Thoracic aorta (tissue), 2 donors: ENCODE measurements around the gene CD8B2. TPM values are rescaled to one million over a fixed set of nuclear protein-coding genes. Genes with fewer than 3 reads are reported as not detected.
"Not testable (repeated sequence)": the region's sequence is repeated elsewhere in the genome, so short reads cannot be mapped to it uniquely, and the experiment has no call there.

Source experiments
- ATAC-seq: fragments of 150-250 bp; one replicate; pipeline ENCODE4 v1.8.0; 2017; ENCODE audit warnings: low read depth; ENCODE audit not compliant: insufficient number of reproducible peaks, low FRiP score
- DNase-seq: peaks from one replicate; pipeline ENCODE4 v3.0.0-alpha.2; 2020; ENCODE audit warnings: low spot score
- H3K27ac ChIP-seq, 2 donors: fragments of 200-600 bp; sonication (generic); 1 replicate in 1 of 2; 2 replicates in 1 of 2; pipeline ENCODE4 v1.5.1; 2016; ENCODE audit warnings: mild to moderate bottlenecking in 2 of 2, moderate library complexity in 2 of 2
- H3K27me3 ChIP-seq: fragments of 200-600 bp; sonication (generic); replicated peaks from 2 replicates; pipeline ENCODE4 v1.6.0; 2016; ENCODE audit warnings: mild to moderate bottlenecking; ENCODE audit not compliant: insufficient read depth
- H3K36me3 ChIP-seq: fragments of 200-600 bp; sonication (generic); one replicate; pipeline ENCODE4 v1.5.1; 2016
- H3K4me1 ChIP-seq, 2 donors: fragments of 200-600 bp; sonication (generic); 1 replicate in 1 of 2; 2 replicates in 1 of 2; pipeline versions ENCODE4 v1.5.1 to v1.6.0; 2016; ENCODE audit warnings: low read depth in 2 of 2, mild to moderate bottlenecking in 1 of 2; ENCODE audit not compliant: control insufficient read depth in 1 of 2
- H3K4me3 ChIP-seq: fragments of 200-600 bp; sonication (generic); 2 replicates; pipeline ENCODE4 v1.5.1; 2016; ENCODE audit warnings: mild to moderate bottlenecking
- H3K9me3 ChIP-seq: fragments of 200-600 bp; sonication (generic); 2 replicates; pipeline ENCODE4 v1.5.1; 2016
- CTCF ChIP-seq: fragments of 200-600 bp; sonication (generic); IDR thresholded peaks from one replicate; pipeline ENCODE4 v1.5.1; 2019; ENCODE audit warnings: antibody characterized with exemption
- total RNA-seq, 2 donors: library from RNA; depleted of rRNA; stranded (reverse); fragments of >200 nt; gene quantifications; one replicate each; pipeline versions ENCODE4 v1.1.0 to v1.2.3, GENCODE V29; 2016

Gene CD8B2
- total RNA-seq, 2 donors from 2014 or later: not detected

- Histone ChIP-seq H3K4me1 (peaks cover 9 to 27% of the 10 kb centered on the region in 2 donors), H3K27me3 (no peaks in the 10 kb centered on the region), H3K27ac (no peak overlapping the region), H3K9me3 (no peaks in the 10 kb centered on the region), H3K4me3 (no peak overlapping the region), H3K36me3 (no peaks in the 10 kb centered on the region)
- no peak for ATAC-seq
- no peak for DNase-seq
- TF ChIP-seq CTCF: no peak
These were observed 78.9 kb downstream of the CD8B2 start for GRCh38 chr2:106566050-106566449.

- H3K27ac ChIP-seq, ATAC-seq: not testable (repeated sequence)
These were observed 79.3 kb downstream of the CD8B2 start for GRCh38 chr2:106566484-106566883.

GRCh38 chr2:106570316-106570715 lies 83.2 kb downstream of the CD8B2 start:
- no peak for TF ChIP-seq CTCF
- DNase-seq (no peak), ATAC-seq (no peak)
- Histone ChIP-seq H3K4me1 (peaks cover 2 to 8% of the 10 kb centered on the region in 2 donors), H3K9me3 (no peaks in the 10 kb centered on the region), H3K4me3 (no peak overlapping the region), H3K27me3 (no peaks in the 10 kb centered on the region), H3K36me3 (no peaks in the 10 kb centered on the region), H3K27ac (no peak overlapping the region)

More at GRCh38 chr2:106566484-106566883, 79.3 kb downstream of the CD8B2 start:
- not testable (repeated sequence) for DNase-seq, H3K27me3 ChIP-seq, H3K4me3 ChIP-seq, H3K9me3 ChIP-seq, H3K36me3 ChIP-seq
- H3K4me1 ChIP-seq: peaks cover 9 to 23% of the 10 kb centered on the region in 2 donors

Other genes with a start within 250 kb of the CD8B2 start
- gene RGPD3, start 19.0 kb upstream of the CD8B2 start, total RNA-seq: 1 to 10 TPM in 1 of 2 donors, under 1 TPM in 1; 0.27 to 1.1 TPM